ENCODE data around the gene WIPF2.

The WIPF2 gene

GRCh38 chr17:40218740-40219593, at the start of gene WIPF2:
WIPF2 (plus strand) TSS chr17:40219304; CDS start chr17:40256460, 37,156 bp downstream.
- DNase-seq (ENCODE audit: low spot score): peak; percentile 98

DNA sequence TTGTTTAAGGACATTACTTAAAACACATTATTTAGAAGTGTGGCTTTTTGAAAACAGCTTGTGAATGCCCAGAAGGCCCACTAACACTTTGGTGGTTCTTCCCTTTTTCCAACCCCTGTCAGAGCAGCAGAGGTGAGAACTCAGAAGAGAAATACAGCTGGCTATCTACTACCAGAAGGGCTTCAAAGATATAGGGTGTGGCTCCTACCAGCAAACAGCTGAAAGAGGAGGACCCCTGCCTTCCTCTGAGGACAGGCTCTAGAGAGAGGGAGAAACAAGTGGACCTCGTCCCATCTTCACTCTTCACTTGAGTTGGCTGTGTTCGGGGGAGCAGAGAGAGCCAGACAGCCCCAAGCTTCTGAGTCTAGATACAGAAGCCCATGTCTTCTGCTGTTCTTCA, 48.8 kb upstream of the WIPF2 start:
- no peak for DNase-seq (ENCODE audit: low spot score)

GRCh38 chr17:40171750-40172149, 47.4 kb upstream of the WIPF2 start:
- peak; percentile 75 for DNase-seq (ENCODE audit: low spot score)

- DNase-seq (ENCODE audit: low spot score): no peak
Measured at GRCh38 chr17:40173091-40173777, 45.9 kb upstream of the WIPF2 start.

DNA sequence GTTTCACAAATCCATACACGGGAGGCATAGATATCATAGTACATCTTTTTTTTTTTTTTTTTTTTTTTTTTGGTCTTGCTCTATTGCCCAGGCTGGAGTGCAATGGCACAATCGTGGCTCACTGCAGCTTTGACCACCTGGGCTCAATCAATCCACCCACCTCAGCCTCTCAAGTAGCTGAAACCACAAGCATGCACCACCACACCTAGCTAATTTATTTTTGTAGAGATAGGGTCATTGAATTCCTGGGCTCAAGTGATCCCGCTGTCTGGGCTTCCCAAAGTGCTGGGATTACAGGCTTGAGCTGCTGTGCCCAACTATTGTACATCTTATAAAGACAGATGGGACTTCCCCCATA, 45.3 kb upstream of the WIPF2 start:
- DNase-seq (ENCODE audit: low spot score): no peak

DNA sequence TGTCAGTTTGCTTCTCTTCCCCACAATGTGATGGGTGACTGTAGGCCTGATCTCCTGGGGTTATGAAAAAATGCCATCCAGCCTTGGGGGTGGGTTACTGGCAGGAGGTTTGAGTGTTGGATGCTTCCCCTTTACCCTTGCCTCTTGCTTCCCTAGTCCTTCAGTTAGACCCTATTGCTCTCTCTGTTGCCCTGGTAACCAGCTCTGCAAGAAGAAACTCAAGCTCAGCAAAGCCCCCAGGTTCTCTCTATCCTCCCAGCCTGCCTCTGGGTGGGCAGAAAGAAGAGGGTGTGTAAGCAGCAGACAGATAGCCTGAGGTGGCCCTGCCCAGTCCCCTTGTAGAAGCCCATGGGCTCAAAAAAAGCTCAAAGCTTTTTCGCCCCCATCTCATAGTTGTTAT, 44.6 kb upstream of the WIPF2 start:
- no peak for DNase-seq (ENCODE audit: low spot score)

DNA sequence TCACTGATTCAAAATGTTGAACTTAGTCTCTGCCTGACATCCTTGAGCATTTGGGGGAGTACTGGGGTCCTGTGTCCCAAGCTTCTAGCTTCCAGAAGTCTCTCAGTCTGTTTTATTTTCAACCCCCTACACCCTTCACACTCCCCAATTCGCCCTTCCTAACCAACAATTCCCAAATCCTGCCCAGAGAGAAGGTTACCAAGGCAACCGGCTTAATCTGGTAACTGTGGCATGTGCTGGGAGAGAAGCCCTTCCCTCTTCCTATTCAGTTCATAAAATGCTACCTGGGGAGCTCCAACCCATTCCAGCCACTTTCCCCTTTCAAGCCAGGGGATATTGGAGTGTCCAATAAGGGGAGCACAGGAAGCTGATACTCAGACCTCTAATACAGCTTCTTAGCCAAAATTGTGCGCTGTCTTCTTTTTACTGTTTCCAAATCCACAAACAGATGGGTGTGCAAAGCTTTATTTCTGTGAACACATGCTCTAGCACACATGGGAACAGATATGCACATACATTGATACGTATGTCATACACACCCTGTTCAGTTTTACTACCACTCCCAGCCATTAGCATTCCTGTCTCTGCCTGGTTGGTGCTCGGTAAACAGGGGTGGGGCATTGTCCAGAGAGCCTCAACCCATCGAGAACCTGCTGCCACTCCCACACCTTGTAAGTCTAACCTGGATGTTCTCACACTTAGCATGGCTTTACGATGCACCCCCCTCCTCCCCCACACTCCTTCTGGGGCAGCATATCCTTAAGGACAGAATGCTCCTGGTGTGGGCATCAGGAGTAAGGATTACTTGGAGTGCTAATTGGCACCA, 43.0 kb upstream of the WIPF2 start:
- DNase-seq (ENCODE audit: low spot score): no peak

- DNase-seq (ENCODE audit: low spot score): no peak
Measured at GRCh38 chr17:40176754-40177110, 42.4 kb upstream of the WIPF2 start.

GRCh38 chr17:40177275-40177874, 41.7 kb upstream of the WIPF2 start, which contains the start of gene RAPGEFL1:
RAPGEFL1 (plus strand) TSS chr17:40177470; CDS start chr17:40177862, 392 bp downstream.
- DNase-seq (ENCODE audit: low spot score): peak; percentile 60

GRCh38 chr17:40178021-40178601, 41.0 kb upstream of the WIPF2 start:
- DNase-seq (ENCODE audit: low spot score): no peak

GRCh38 chr17:40178660-40179059, 40.4 kb upstream of the WIPF2 start:
- DNase-seq (ENCODE audit: low spot score): no peak

DNA sequence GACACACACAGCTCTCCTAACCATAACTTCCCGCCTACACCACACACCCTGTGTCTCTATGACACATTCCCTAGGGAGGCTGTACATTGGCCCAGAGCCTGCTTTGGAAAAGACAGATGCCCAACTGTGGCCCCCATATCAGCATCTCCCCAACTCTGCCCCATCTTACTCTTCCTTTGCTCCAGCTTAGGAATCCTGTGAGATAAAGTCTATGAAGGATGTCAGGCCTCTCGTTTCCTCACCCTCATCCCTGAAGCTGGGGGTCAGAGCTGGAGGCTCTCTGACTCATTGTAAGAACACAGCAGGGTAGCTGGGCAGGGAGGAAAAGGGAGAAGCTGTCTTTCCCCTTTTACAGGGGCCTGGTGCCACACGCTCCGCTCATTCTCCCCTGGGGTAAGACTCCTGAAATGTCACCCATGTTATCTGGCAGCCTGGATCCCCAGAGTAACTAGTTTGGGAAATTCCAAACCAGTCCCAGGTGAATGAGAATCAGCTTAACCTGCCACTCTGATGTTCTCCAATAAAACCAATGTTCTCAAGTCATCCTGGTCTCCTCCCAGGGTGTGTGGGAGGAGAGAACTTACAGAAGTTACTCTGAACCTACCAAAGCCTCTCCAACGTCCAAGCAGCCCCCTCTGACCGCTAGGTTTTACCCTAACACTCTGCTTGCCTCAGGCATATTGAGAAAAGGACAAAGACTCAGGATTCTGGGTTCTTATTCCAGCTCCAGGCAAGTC, 39.0 kb upstream of the WIPF2 start:
- peak; percentile 30 for DNase-seq (ENCODE audit: low spot score)

GRCh38 chr17:40180694-40181093, 38.4 kb upstream of the WIPF2 start:
- no peak for DNase-seq (ENCODE audit: low spot score)

DNA sequence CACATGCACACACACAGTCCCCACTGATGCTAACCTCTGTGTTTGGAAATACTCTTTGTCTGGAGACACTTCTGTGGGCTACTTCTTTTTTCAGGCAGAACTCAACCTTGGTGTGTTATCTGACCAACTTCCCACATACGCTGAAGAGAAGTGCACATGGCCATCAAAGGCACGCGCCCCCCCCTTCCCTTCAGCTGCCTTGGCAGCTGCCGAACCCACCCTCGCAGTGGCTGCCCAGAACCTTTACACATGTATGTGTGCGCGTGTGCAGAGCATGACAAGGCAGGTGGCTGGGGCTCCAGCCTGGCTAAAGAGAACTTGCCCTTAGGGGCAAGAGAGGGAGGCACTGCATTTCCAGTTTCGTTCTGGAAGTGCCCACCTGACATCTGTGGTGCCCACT, 37.9 kb upstream of the WIPF2 start:
- DNase-seq (ENCODE audit: low spot score): no peak

DNA sequence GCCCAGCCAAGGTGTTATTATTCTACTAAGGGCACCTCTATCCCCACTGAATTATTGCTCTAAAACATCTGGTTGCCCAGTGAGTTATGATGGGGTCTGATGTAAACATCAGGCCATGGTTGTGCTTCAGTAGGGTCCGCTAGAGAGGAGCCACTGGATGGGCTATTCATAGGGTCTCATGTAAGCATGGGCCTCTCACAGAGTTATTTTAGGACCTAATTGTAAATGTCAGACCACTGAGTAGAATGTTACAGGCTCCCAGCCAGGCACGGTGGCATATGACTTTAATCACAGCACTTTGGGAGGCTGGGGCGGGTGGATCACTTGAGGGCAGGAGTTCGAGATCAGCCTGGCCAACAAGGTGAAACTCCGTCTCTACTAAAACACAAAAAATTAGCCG, 36.5 kb upstream of the WIPF2 start:
- no peak for DNase-seq (ENCODE audit: low spot score)

DNA sequence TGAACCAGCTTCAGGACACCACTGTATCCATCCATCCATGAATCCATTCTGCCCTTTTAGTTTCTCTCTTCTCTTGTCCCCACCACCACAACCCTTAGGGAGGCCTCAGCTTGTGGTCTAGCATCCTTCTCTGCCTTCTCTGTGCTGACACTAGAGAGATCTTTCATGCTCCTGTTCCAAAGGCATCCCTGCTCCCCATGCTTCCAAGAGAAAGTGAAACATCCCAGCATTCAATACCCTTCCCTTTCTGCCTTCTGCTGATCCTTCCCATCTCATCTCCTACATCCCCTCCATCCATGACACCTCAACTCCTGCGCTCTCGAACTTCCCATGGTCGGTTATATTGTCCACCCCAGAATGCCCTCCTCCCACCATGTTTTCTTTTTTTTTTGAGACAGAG, 31.9 kb upstream of the WIPF2 start:
- DNase-seq (ENCODE audit: low spot score): no peak

DNA sequence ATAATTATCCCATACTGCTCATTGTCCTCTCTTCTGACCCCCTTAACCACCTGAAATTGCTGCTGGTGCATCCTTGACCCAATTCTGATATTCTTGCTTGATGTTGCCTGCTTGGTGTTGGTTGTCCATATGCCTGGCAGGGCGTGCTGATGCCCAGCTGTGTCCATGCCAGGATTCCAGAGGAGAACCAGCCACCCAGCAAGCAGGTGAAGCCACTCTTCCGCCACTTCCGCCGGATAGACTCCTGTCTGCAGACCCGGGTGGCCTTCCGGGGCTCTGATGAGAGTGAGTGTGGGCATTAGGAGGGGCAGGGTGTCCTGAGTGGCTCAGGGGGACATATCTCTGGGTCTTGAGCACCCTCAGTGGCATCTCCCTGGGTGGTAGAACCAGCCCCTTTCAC, 30.4 kb upstream of the WIPF2 start:
- DNase-seq (ENCODE audit: low spot score): no peak

GRCh38 chr17:40190197-40191021, 28.7 kb upstream of the WIPF2 start:
- peak; percentile 19 for DNase-seq (ENCODE audit: low spot score)

DNA sequence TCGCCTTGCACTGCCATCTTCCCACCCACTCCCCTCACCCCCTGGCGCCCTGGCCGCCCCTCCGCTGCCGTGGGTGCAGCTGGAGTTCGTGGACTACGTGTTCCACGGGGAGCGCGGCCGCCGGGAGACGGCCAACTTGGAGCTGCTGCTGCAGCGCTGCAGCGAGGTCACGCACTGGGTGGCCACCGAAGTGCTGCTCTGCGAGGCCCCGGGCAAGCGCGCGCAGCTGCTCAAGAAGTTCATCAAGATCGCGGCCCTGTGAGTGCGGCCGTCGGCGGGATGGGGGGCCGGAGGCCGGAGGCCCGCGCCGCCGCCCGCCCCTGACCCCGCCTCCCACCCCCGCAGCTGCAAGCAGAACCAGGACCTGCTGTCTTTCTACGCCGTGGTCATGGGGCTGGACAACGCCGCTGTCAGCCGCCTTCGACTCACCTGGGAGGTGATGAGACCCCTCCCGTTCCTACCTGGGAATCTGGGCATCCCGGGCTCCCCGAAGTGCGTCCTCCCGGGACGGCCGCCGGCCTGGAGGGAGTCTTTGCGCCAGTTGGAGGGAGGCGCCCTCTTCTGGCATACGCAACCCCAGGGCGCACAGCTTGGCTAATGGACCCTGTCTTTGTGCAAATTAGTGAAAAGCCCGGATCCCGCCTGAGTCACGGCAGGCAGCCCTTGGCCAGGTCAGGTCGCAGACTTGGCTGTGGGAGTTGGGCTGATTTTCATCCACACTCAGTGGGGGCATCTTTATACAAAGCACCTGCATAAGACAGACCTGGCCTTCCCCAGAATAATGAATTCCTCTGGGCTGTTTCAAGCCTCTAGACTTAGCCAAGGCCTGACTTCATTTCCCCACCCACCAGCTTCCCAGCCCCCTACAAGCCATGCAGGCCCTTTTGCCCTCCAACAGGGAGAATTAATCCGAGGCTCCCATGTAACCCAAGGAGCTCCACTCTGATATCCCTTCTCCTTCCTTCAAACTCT, 27.6 kb upstream of the WIPF2 start:
- peak; percentile 83 for DNase-seq (ENCODE audit: low spot score)
